Measurements from ENCODE around the gene KANK4.

The KANK4 gene

DNA sequence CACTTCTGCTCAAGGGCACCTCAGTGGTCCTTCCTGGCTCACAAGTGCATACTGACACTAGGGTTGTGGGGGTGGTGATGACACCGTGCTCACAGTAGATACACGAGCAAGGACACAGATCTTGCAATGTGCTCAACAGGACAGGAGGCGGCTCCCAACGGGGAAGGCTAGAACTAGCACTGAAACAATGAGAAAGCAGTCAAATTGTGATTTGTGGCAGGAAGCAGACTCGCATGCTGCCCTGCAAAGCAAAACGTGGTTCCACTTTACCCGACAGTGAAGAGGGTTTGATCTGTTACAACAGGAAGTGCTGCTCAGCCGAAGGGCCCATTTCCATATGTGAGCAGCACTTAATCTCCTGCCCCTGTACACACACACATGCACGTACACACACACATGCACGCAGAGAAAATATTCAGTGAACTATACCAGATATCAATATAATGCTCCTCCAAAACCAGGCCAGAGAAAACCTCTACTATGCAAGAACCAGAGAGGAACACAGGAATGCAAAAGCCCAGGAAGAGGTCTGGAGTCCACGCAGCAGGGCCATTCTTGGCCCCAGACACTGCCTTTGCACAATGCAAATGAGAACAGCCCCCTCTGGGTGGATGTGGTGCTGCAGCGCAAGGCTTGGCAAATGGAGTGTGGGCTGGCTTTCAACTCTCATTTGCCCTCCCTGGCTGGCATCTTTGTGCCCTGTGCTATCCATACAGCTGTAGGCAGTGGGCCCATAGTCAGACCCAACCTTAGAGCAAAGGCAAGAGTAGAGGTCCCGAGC, 47.1 kb downstream of the KANK4 start:
- no peak overlapping the region for H2AK5ac ChIP-seq (ENCODE audit: low read depth, low read length)
- no peak overlapping the region for H3K9ac ChIP-seq (ENCODE audit: low read depth, low read length, poor library complexity)
- no peak overlapping the region for H3K18ac ChIP-seq (ENCODE audit: low read length)
- no peak overlapping the region for H3K4me3 ChIP-seq (ENCODE audit: low read length in 2 of 2)
- H3K79me1 ChIP-seq (ENCODE audit: low read depth, low read length): no peaks in the 10 kb centered on the region
- no peak overlapping the region for H3K23ac ChIP-seq (ENCODE audit: low read depth, low read length, poor library complexity)
- DNase-seq (ENCODE audit: low spot score): no peak
- no peak overlapping the region for H3K4me2 ChIP-seq (ENCODE audit: insufficient read depth, low read length, poor library complexity, severe bottlenecking)
- no peak overlapping the region for H3K14ac ChIP-seq (ENCODE audit: low read length)
- no peaks in the 10 kb centered on the region for H3K9me3 ChIP-seq (replicated peaks in 1 of 2; ENCODE audit: control insufficient read depth in 2 of 2, insufficient read depth in 1 of 2, low read depth in 1 of 2, low read length in 2 of 2)
- no peak overlapping the region for H3K27ac ChIP-seq (replicated peaks; ENCODE audit: low read length)
- H2AFZ ChIP-seq (ENCODE audit: low read length): peak overlapping the region; percentile 64
- no peak overlapping the region for H2BK120ac ChIP-seq (ENCODE audit: low read depth, low read length)
- no peak overlapping the region for H2BK5ac ChIP-seq (ENCODE audit: low read length)
- peaks cover 0 to 20% of the 10 kb centered on the region in 2 donors for H3K4me1 ChIP-seq (ENCODE audit: control insufficient read depth in 2 of 2, insufficient read depth in 1 of 2, low read depth in 1 of 2, low read length in 2 of 2)
- no peaks in the 10 kb centered on the region for H3K27me3 ChIP-seq (ENCODE audit: control insufficient read depth in 3 of 3, insufficient read depth in 3 of 3, low read depth in 1 of 3, low read length in 3 of 3)
- H4K8ac ChIP-seq (ENCODE audit: low read depth, low read length): no peak overlapping the region
- no peak overlapping the region for H4K91ac ChIP-seq (ENCODE audit: low read depth, low read length, poor library complexity)
- no peak overlapping the region for H2BK15ac ChIP-seq (ENCODE audit: low read length)
- H3K4ac ChIP-seq (ENCODE audit: low read length): no peak overlapping the region
- no CpG with 5 or more reads among the region's 13 CpGs for WGBS, 2 donors (ENCODE audit: extremely low coverage in 2 of 2, insufficient read length in 2 of 2, insufficient replicate concordance in 1 of 2)
- H3K36me3 ChIP-seq (replicated peaks in 1 of 2; ENCODE audit: control insufficient read depth in 2 of 2, insufficient read depth in 2 of 2, low read length in 2 of 2): no peaks in the 10 kb centered on the region
- H2BK12ac ChIP-seq (ENCODE audit: low read length): no peak overlapping the region

- Histone ChIP-seq H2AFZ (ENCODE audit: low read length) (no peak overlapping the region), H3K4me3 (ENCODE audit: low read length in 2 of 2) (no peak overlapping the region), H3K79me1 (ENCODE audit: low read depth, low read length) (no peaks in the 10 kb centered on the region), H3K4me1 (ENCODE audit: control insufficient read depth in 2 of 2, insufficient read depth in 1 of 2, low read depth in 1 of 2, low read length in 2 of 2) (peaks cover 0 to 27% of the 10 kb centered on the region in 2 donors), H4K8ac (ENCODE audit: low read depth, low read length) (no peak overlapping the region), H3K23ac (ENCODE audit: low read depth, low read length, poor library complexity) (no peak overlapping the region), H3K36me3 (replicated peaks in 1 of 2; ENCODE audit: control insufficient read depth in 2 of 2, insufficient read depth in 2 of 2, low read length in 2 of 2) (no peaks in the 10 kb centered on the region), H3K27me3 (ENCODE audit: control insufficient read depth in 3 of 3, insufficient read depth in 3 of 3, low read depth in 1 of 3, low read length in 3 of 3) (peaks cover 0 to 2% (median 0%) of the 10 kb centered on the region in 3 experiments), H3K9ac (ENCODE audit: low read depth, low read length, poor library complexity) (no peak overlapping the region), H2BK120ac (ENCODE audit: low read depth, low read length) (no peak overlapping the region), H3K18ac (ENCODE audit: low read length) (no peak overlapping the region), H4K91ac (ENCODE audit: low read depth, low read length, poor library complexity) (no peak overlapping the region), H3K14ac (ENCODE audit: low read length) (no peak overlapping the region), H3K9me3 (replicated peaks in 1 of 2; ENCODE audit: control insufficient read depth in 2 of 2, insufficient read depth in 1 of 2, low read depth in 1 of 2, low read length in 2 of 2) (peaks cover 0 to 3% of the 10 kb centered on the region in 2 donors), H3K4me2 (ENCODE audit: insufficient read depth, low read length, poor library complexity, severe bottlenecking) (no peak overlapping the region), H2BK12ac (ENCODE audit: low read length) (no peak overlapping the region), H3K4ac (ENCODE audit: low read length) (no peak overlapping the region), H2BK15ac (ENCODE audit: low read length) (no peak overlapping the region), H3K27ac (replicated peaks; ENCODE audit: low read length) (no peak overlapping the region), H2BK5ac (ENCODE audit: low read length) (no peak overlapping the region), H2AK5ac (ENCODE audit: low read depth, low read length) (no peak overlapping the region)
- WGBS, 2 donors (ENCODE audit: extremely low coverage in 2 of 2, insufficient read length in 2 of 2, insufficient replicate concordance in 1 of 2): no CpG with 5 or more reads among the region's 7 CpGs
- DNase-seq (ENCODE audit: low spot score): no peak
These were observed 48.1 kb downstream of the KANK4 start for GRCh38 chr1:62271134-62271533.

GRCh38 chr1:62269851-62270495, 49.3 kb downstream of the KANK4 start:
- Histone ChIP-seq H3K9ac (ENCODE audit: low read depth, low read length, poor library complexity) (no peak overlapping the region), H2BK120ac (ENCODE audit: low read depth, low read length) (no peak overlapping the region), H3K36me3 (replicated peaks in 1 of 2; ENCODE audit: control insufficient read depth in 2 of 2, insufficient read depth in 2 of 2, low read length in 2 of 2) (no peaks in the 10 kb centered on the region), H2BK15ac (ENCODE audit: low read length) (no peak overlapping the region), H3K4ac (ENCODE audit: low read length) (no peak overlapping the region), H3K18ac (ENCODE audit: low read length) (peak overlapping the region; percentile 92), H2BK12ac (ENCODE audit: low read length) (no peak overlapping the region), H3K27ac (replicated peaks; ENCODE audit: low read length) (peak overlapping the region; percentile 18), H2AFZ (ENCODE audit: low read length) (no peak overlapping the region), H3K23ac (ENCODE audit: low read depth, low read length, poor library complexity) (no peak overlapping the region), H2BK5ac (ENCODE audit: low read length) (no peak overlapping the region), H3K9me3 (replicated peaks in 1 of 2; ENCODE audit: control insufficient read depth in 2 of 2, insufficient read depth in 1 of 2, low read depth in 1 of 2, low read length in 2 of 2) (peaks cover 0 to 3% of the 10 kb centered on the region in 2 donors), H3K4me1 (ENCODE audit: control insufficient read depth in 2 of 2, insufficient read depth in 1 of 2, low read depth in 1 of 2, low read length in 2 of 2) (peaks cover 0 to 26% of the 10 kb centered on the region in 2 donors), H2AK5ac (ENCODE audit: low read depth, low read length) (no peak overlapping the region), H3K14ac (ENCODE audit: low read length) (no peak overlapping the region), H4K91ac (ENCODE audit: low read depth, low read length, poor library complexity) (no peak overlapping the region), H3K79me1 (ENCODE audit: low read depth, low read length) (no peaks in the 10 kb centered on the region), H3K27me3 (ENCODE audit: control insufficient read depth in 3 of 3, insufficient read depth in 3 of 3, low read depth in 1 of 3, low read length in 3 of 3) (peaks cover 0 to 2% (median 0%) of the 10 kb centered on the region in 3 experiments), H3K4me3 (ENCODE audit: low read length in 2 of 2) (no peak overlapping the region), H4K8ac (ENCODE audit: low read depth, low read length) (no peak overlapping the region), H3K4me2 (ENCODE audit: insufficient read depth, low read length, poor library complexity, severe bottlenecking) (no peak overlapping the region)
- no peak for DNase-seq (ENCODE audit: low spot score)
- no CpG with 5 or more reads among the region's 9 CpGs for WGBS, 2 donors (ENCODE audit: extremely low coverage in 2 of 2, insufficient read length in 2 of 2, insufficient replicate concordance in 1 of 2)

DNA sequence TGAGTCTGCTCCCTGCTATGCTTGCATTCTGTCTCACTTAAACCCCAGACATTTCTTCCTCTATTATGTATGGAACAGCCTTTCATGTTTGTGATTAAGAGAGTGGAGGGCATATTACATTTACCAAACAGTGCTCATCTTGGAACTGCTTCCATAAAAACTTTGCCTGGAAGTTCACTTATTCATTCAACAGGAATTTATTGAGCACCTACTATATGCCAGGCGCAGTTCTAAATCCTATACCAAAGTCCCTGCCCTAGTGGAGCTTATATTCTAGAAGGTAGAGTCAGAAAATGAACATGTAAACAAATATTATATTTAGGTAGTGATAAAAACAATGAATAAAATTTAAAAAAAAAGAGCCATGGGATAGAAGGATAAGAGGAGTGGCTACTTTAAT, 49.8 kb downstream of the KANK4 start:
- Histone ChIP-seq H2AK5ac (ENCODE audit: low read depth, low read length) (no peak overlapping the region), H4K8ac (ENCODE audit: low read depth, low read length) (no peak overlapping the region), H3K4me2 (ENCODE audit: insufficient read depth, low read length, poor library complexity, severe bottlenecking) (no peak overlapping the region), H2AFZ (ENCODE audit: low read length) (no peak overlapping the region), H3K27me3 (ENCODE audit: control insufficient read depth in 3 of 3, insufficient read depth in 3 of 3, low read depth in 1 of 3, low read length in 3 of 3) (peaks cover 0 to 2% (median 0%) of the 10 kb centered on the region in 3 experiments), H3K9ac (ENCODE audit: low read depth, low read length, poor library complexity) (no peak overlapping the region), H3K4me1 (ENCODE audit: control insufficient read depth in 2 of 2, insufficient read depth in 1 of 2, low read depth in 1 of 2, low read length in 2 of 2) (peaks cover 0 to 26% of the 10 kb centered on the region in 2 donors), H3K4ac (ENCODE audit: low read length) (no peak overlapping the region), H2BK5ac (ENCODE audit: low read length) (no peak overlapping the region), H3K14ac (ENCODE audit: low read length) (no peak overlapping the region), H3K79me1 (ENCODE audit: low read depth, low read length) (no peaks in the 10 kb centered on the region), H3K23ac (ENCODE audit: low read depth, low read length, poor library complexity) (no peak overlapping the region), H3K9me3 (replicated peaks in 1 of 2; ENCODE audit: control insufficient read depth in 2 of 2, insufficient read depth in 1 of 2, low read depth in 1 of 2, low read length in 2 of 2) (peaks cover 0 to 3% of the 10 kb centered on the region in 2 donors), H3K36me3 (replicated peaks in 1 of 2; ENCODE audit: control insufficient read depth in 2 of 2, insufficient read depth in 2 of 2, low read length in 2 of 2) (no peaks in the 10 kb centered on the region), H2BK120ac (ENCODE audit: low read depth, low read length) (no peak overlapping the region), H3K18ac (ENCODE audit: low read length) (no peak overlapping the region), H4K91ac (ENCODE audit: low read depth, low read length, poor library complexity) (no peak overlapping the region), H2BK12ac (ENCODE audit: low read length) (no peak overlapping the region), H3K4me3 (ENCODE audit: low read length in 2 of 2) (no peak overlapping the region), H3K27ac (replicated peaks; ENCODE audit: low read length) (no peak overlapping the region), H2BK15ac (ENCODE audit: low read length) (no peak overlapping the region)
- no peak for DNase-seq (ENCODE audit: low spot score)
- WGBS, 2 donors (ENCODE audit: extremely low coverage in 2 of 2, insufficient read length in 2 of 2, insufficient replicate concordance in 1 of 2): no CpG with 5 or more reads among the region's 1 CpG
